Left lobe of liver (tissue), 2 donors: ENCODE data around the gene DEPDC1B. TPM values are rescaled to one million over a fixed set of nuclear protein-coding genes. Genes with fewer than 3 reads are reported as not detected.
"Not testable (repeated sequence)": the region's sequence is repeated elsewhere in the genome, so short reads cannot be mapped to it uniquely, and the experiment has no call there.

ENCODE experiments used
- ATAC-seq: fragments of 200-7000 bp; cut with Tn5 transposase; one replicate; pipeline ENCODE4 v1.9.1; 2020; ENCODE audit warnings: mild to moderate bottlenecking, moderate library complexity
- DNase-seq: peaks from one replicate; pipeline ENCODE4 v3.0.0-alpha.2; 2020; ENCODE audit warnings: low spot score
- total RNA-seq: library from RNA; stranded (reverse); gene quantifications from one replicate; pipeline ENCODE4 v1.2.1, GENCODE V29; 2021
- donor health status: DM: no; HTN: no; CAD: no; lungs with moderate emphysema.
- donor health status: DM: no; HTN: yes; CAD: no.

DEPDC1B gene
- total RNA-seq, 1 donor from 2014 or later = 0.23 TPM

- not testable (repeated sequence) for DNase-seq, ATAC-seq
These were observed 112.7 kb downstream of the DEPDC1B start for GRCh38 chr5:60587312-60587711.

GRCh38 chr5:60586307-60586901 lies 113.6 kb downstream of the DEPDC1B start:
- DNase-seq = no peak
- no peak for ATAC-seq

- no peak for DNase-seq
These were observed 114.3 kb downstream of the DEPDC1B start for GRCh38 chr5:60585618-60586017.

GRCh38 chr5:60584304-60584703 lies 115.7 kb downstream of the DEPDC1B start:
- no peak for ATAC-seq
- no peak for DNase-seq

More at GRCh38 chr5:60585618-60586017, 114.3 kb downstream of the DEPDC1B start:
- no peak for ATAC-seq

- DNase-seq = no peak
- ATAC-seq = no peak
These were observed 116.3 kb downstream of the DEPDC1B start for GRCh38 chr5:60583616-60584015.

- ATAC-seq = no peak
These were observed 121.7 kb downstream of the DEPDC1B start for GRCh38 chr5:60578315-60578714.

GRCh38 chr5:60577116-60577515 lies 122.8 kb downstream of the DEPDC1B start:
- no peak for ATAC-seq
- no peak for DNase-seq

More at GRCh38 chr5:60578315-60578714, 121.7 kb downstream of the DEPDC1B start:
- DNase-seq = no peak

- DNase-seq (no peak), ATAC-seq (no peak)
These were observed 123.5 kb downstream of the DEPDC1B start for GRCh38 chr5:60576425-60576824.

- ATAC-seq = no peak
- DNase-seq = no peak
These were observed 131.3 kb downstream of the DEPDC1B start for GRCh38 chr5:60568646-60569045.

GRCh38 chr5:60563696-60564324 lies 136.2 kb downstream of the DEPDC1B start:
- DNase-seq (no peak), ATAC-seq (peak; percentile 63)

GRCh38 chr5:60553291-60553690 lies 146.7 kb downstream of the DEPDC1B start:
- not testable (repeated sequence) for DNase-seq, ATAC-seq

GRCh38 chr5:60551829-60552228 lies 148.1 kb downstream of the DEPDC1B start:
- DNase-seq (no peak), ATAC-seq (no peak)

GRCh38 chr5:60551250-60551649 lies 148.7 kb downstream of the DEPDC1B start:
- DNase-seq (no peak), ATAC-seq (no peak)

GRCh38 chr5:60550311-60550710 lies 149.7 kb downstream of the DEPDC1B start:
- DNase-seq (no peak), ATAC-seq (no peak)

- DNase-seq (no peak), ATAC-seq (no peak)
These were observed 150.1 kb downstream of the DEPDC1B start for GRCh38 chr5:60549841-60550240.

Other genes with a start within 250 kb of the DEPDC1B start
- gene ELOVL7, start 144.1 kb upstream of the DEPDC1B start, total RNA-seq = 0.60 TPM
- 3.7 TPM for gene ERCC8, start 244.9 kb upstream of the DEPDC1B start, total RNA-seq
- 11.2 TPM for gene NDUFAF2, start 245.0 kb upstream of the DEPDC1B start, total RNA-seq